ENCODE data around the gene NDFIP2. TPM values are rescaled to one million over a fixed set of nuclear protein-coding genes. Genes with fewer than 3 reads are reported as not detected.
A peak's percentile ranks its signal among the peaks of the same experiment; 100 is the strongest.
"Not testable (repeated sequence)": the region's sequence is repeated elsewhere in the genome, so short reads cannot be mapped to it uniquely, and the experiment has no call there.

Gene NDFIP2
- total RNA-seq, 1 donor from 2014 or later = 34.7 TPM

DNA sequence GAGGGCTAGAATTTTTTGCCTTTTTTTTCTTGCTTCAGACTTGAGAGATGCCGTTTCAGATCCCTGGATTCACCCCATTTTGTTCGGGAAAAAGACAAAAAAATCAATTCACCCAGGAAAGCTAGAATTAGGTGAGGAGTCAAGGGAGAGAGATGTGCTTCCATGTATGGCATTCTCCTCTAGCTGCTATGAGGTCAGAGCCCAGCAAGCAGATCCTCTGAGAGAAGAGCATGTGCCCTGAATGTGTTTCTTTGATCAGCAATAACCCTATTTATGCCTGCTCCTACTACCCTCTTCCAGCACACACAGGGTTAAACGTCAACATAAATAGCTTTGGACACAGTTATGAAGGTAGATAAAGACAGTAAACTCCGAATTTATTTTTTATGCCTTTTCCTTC, 53.6 kb downstream of the NDFIP2 start:
- DNase-seq = no peak

DNA sequence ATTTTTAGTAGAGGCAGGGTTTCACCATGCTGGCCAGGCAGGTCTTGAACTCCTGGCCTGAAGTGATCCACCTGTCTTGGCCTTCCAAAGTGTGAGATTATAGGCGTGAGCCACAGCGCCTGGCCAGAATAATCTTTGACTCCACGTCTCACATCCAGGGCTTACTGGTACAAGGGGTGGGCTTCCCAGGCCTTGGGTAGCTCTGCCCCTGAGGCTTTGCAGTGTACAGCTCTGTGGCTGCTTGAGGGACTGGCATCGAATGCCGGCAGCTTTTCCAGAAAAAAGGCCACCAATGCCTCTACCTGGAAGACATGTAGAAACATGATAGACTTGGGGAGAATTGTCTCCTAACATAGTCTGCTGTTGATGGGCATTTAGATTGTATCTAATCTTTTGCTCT, 57.8 kb downstream of the NDFIP2 start:
- no peak for DNase-seq

DNA sequence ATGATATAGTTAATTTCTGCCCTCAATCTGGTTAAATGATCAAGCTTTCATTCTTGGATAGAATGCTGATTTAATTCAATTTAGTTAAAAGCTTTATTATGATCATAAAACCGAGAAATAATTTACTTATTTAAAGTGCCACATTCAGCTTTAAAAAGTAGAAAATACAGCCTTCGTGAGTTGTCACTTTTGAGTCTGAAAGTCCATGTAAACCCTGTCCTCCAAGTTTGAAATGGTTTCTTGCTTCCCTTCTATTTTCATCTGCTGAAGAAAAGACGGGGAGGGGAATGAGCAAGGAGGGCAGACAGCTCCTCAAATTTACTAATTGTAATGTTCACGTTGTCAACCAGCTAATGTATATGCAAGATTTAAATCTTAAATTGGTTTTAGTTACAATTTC, 59.5 kb downstream of the NDFIP2 start:
- no peak for DNase-seq

DNA sequence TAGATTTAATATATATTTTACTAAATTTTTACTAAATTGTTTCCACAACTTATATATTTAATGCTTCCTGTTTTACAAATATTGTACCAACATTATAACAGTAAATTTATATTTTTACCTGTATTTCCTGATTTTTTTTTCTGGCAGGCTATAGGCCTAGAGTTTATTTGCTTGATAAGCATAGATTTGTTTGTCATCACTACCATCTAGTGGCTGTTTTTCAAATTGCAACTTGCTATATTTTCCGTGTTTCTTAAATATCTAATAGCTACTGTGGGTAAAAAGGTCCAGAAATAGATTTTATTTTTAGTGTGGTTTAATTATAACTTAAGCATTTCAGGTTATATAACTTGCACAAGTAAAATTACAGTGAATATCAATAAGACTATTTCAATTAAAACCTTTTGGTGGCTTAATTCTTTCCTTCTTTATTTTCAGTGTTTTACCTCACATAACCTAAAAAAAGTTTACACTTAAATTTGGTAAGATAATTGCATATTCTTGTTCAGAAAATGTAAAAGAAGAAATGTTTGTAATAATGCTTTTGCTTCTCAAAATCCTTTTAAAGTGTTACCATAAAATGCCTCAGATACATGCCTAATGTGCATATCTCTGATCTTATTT, 60.6 kb downstream of the NDFIP2 start:
- DNase-seq = peak; percentile 87

DNA sequence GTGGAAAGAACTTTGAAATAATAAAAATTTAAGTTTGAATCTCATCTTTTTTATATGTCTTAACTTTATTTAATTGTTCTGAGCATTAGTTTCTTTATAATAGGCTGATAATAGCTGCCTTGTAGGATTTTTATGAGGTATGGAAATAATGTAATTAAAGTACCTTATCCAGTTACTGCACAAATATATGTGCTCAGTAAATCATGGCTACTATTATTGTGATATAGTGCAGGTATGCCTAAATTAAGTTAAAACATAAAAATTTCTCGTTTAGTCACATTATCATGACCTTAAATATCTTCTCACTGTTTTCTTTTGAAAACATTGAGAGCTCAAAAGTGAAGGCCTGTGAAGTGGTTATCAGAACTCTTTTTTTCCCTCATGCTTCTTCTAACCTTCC, 62.9 kb downstream of the NDFIP2 start:
- no peak for DNase-seq

DNA sequence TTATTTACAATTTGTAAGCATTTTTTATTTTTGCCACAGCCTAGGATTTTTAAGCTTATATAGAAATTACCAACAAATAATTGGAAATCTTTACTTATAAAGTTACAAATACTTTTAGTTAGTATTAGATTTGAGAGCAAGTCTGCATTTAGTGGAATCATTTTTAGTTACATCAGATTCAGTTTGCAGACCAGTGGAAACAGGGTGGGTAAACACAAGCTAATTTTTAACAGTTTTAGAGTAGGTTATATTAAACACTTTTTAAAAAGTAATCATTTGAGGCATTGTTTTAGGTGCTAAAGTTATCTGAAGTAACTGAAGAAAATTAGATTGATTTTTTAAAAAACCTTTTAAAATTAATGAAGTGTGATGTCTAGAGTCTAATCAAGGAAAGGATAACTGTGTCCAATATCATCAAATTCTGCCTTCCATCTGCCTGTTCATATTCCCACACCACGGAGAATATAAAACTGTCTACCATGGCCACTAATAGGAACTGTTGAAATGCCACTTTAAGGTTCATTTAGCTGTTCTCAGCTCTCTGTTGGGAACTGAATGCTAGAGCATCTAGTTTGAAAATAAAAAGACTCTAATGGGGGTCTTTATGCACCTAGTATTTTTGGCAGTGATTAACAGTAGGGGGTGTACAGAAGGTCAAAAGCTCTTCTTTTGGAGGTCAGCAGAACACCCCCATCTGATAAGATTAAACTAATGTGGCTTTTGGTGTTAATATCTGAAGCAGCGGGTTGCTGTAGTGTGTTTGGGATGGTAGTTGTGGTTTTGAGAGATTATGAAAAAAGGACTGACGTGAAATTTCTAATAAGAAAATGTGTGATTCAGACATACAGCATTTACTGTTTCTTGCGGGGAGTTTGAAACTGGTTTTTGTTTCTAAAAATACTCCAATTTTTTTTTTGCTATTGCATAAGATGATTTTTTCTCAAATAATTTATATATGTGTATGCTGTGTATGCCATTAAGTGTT, 66.5 kb downstream of the NDFIP2 start:
- DNase-seq = no peak

DNA sequence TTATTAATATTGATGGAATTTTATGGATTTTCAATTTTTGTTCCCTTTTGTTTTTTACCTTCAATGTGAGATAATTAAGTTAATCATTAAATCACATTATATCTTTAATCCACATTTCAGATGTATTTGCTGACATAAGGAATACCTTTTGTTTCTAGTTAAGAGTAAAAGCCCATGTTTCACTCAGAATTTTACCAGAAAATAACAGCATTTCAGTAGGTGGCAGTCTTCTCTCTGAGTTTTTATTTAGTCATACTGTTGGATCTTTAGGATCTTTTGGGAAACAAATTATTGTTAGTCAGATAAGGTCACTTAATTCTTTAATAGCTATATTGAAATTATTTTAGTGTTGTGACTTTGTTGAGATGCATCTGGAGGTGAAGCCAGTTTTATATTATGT, 67.9 kb downstream of the NDFIP2 start:
- DNase-seq = peak; percentile 69

DNA sequence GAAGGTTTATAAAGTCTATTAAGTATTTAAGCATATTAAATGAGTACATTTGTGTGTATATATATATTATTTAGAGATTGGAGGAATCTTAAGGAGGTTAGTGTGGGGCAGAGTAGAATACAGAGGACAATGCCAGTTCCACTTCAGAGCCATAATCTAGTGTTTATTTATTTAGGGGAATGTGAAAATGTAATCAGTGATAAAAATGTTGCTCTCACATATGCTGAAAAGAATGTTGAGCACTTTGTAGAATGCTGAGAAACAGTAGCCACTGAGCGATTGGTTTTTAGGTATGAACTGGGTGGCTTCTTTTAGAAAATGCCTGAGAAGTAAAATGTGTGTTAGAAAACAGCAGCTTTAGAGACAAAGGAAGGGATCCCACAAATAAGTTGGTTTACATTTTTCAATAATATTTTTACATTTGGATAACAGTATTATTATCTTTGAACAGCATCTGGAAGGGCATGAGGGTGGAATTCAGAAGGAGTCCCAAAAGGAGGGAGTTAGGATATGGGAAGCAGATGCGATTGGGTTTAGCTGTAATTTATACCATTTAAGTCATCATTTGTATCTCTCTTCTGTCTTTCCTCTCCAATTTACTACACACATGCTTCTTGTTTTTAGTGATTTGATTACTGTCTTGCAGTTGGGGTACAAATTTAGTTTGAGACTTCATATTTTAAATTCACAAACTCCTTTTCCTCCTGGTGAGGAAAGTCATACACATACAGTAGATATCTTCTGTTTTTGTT, 68.6 kb downstream of the NDFIP2 start:
- DNase-seq = peak; percentile 22

DNA sequence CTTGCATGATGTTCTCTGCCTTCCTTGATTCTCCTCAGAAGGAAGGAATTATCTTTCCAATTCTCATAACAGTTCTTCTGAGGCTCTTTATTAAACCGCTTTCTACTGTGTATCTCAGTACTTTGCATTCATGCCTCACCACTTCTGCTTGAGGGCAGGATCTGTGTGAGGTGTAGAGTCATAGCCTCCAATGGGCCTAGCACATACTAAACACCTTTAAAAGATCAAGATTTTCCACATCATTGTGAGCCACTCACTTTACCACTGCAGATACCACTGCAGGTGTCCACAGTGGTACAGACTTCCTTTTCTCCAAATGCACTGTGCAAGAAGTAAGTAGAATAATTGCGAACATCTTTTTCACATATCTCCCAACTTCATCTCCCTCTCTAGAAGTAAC, 76.7 kb downstream of the NDFIP2 start:
- no peak for DNase-seq

DNA sequence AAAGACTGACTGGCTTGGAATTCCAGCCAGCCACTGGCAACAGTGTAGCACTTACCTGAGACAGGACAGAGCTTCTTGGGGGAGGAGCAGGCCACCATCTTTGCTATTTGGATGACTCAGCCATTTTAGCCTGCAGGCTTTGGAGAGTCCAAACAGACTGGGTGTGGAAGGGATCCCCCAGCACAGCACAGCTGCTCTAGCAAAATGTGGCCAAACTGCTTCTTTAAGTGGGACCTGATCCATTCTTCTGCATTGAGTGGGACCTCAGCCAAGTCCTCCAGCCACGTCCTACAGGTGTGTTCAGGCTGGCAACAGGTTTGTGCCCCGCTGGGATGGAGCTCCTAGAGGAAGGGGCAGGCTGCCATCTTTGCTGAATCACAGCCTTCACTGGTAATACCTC, 80.0 kb downstream of the NDFIP2 start:
- DNase-seq = no peak

DNA sequence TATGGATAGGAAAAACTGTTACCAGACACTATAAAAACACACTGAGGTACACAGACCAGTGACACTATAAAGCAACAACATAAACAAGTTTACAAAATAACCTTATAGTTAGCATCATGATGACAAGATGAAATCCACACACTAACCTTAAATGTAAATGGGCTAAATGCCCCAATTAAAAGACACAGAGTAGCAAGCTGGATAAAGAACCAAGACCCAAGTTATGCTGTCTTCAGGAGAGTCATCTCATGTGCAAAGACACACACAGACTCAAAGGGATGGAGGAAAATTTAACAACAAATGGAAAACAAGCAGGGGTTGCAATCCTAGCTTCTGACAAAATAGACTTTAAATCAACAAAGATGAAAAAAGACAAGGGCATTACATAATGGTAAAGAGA, 81.6 kb downstream of the NDFIP2 start:
- DNase-seq = no peak

DNA sequence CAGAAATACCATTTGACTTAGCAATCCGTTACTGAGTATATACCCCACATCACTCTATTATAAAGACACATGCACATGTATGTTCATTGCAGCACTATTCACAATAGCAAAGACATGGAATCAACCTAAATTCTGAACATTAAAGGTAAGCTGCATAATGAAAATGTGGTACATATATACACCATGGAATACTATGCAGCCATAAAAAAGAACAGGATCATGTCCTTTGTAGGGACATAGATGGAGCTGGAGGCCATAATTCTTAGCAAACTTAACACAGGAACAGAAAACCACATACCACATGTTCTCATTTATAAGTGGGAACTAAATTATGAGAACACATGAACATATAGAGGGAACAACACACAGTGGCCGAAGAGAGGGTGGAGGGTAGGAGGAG, 85.2 kb downstream of the NDFIP2 start:
- DNase-seq = no peak

DNA sequence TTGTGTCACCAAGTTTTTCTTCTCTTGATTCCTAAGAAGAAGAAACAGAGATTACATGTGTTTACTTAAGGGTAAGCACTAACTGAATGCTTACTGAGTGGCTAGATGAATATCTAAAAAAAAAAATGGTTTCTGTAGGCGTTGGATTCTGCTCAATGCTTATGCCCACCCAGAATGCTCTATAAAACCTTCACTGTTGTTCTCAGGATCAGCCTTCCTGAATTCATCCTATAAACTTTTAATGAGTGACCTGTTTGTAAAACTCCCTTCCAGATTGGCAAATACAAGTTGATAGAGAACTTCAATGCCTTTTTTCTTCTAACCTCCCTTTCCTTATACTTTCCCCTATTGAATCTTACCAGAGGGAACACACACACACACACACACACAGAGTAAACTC, 90.2 kb downstream of the NDFIP2 start:
- no peak for DNase-seq

DNA sequence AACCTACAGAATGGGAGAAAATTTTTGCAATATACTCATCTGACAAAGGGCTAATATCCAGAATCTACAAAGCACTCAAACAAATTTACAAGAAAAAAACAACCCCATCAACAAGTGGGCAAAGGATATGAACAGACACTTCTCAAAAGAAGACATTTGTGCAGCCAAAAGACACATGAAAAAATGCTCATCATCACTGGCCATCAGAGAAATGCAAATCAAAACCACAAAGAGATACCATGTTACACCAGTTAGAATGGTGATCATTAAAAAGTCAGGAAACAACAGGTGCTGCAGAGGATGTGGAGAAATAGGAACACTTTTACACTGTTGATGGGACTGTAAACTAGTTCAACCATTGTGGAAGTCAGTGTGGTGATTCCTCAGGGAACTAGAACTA, 92.9 kb downstream of the NDFIP2 start:
- not testable (repeated sequence) for DNase-seq

DNA sequence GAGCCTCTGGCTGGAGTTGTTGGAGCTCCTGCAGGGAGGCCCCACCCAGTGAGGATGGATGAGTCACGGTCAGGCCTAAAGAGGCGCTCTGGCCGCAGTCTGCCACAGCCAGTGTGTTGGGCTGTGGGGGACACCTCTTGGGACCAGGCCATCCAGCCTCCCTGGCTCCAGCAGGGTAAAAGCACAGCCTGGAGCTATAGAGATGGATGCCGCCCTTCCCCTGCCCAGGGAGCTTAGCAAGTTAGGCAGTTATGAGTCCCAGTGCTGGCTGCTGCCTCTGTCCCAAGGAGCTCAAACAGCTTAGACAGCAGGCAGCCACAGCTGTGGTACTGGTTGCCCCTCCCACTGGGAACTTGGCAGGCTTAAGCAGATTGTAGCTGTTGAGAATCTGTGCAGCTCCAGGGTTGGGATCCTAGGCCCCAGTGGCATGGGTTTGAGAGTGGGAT, 100.9 kb downstream of the NDFIP2 start:
- DNase-seq = peak; percentile 91

DNA sequence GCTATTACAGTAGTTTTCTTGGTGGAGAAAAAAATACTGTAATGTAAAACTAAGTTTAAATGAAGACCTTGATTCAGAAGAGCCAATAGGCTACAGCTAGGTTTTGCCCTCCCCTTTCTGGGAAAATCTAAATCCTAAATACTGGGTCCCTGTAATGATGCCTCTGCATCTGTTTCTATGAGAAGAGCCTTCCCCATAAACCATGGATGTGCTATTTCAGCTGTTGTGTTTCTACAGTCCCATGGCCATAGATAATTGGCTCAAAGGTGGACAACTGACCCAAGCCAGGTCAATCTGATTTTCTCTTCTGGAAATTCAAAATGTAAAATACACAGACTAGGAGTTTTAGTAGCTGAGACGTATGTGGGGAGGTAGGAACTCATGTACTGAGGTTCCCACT, 101.9 kb downstream of the NDFIP2 start:
- DNase-seq = no peak

DNA sequence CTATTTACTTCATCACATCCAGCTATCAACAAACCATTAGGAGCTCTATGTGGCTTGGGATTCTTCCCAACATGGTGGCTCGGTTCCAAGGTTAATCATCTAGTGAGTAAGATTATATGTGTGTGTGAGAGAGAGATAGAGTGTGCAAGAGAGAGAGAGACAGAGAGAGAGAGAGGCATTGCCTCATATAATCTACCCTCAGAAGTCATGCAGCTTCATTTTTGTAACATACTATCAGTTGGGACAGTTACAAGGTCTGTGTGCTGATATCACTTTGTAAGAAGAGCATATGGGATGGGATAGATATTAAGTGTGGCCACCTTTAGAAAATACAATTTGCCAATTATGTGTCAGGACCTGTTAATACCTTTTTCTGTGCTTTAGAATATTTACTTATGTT, 104.1 kb downstream of the NDFIP2 start:
- DNase-seq = no peak

DNA sequence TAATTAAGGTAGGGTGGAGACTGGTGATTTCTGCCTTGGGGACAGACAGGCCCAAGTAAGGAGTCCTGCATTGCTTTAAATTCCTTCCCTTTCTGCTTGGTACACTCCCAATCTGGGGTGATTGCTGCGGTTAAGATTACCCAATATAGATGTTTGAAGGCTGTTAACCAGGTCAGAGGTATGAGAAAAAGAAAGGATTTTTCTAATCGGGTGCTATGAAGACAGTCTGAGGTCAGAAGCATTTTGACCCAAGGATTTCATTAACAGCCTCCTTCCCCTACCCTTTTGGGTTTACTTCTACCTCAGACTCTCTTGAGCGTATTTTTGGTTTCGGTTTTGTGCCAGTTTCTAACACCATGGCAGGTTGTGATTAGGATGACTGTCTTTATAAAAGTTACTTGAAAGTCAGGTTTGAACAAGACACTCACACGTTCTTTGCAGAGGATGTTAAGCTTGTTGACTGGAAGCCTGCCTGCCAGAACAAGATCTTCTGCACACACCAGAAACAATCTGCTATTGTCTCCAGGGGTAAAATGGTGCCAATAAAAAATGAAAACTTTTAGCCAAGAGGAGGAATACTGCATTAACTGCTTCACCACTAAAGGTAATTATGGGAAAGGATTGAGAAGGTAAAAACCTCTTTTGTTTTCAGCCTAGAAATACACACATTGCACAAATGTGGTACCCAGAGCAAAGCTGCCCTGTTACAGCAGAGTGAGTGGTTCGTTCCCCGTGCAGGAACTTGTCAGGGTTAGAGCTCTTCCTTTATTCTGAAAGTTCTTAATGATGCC, 108.8 kb downstream of the NDFIP2 start:
- peak; percentile 83 for DNase-seq

DNA sequence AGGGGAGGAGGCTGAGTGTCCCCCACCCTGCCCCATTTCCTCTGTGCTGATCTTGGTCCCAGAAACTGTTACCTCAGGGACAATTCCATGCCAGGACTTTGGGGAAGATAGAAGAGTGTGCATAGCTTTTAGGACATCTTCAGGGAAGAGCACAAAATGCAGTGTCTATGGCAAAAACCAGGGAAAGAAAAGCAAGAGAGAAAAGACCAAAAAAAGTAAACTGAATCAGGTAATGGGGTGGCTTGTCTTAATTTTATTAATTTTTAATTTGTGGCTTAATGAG, 109.4 kb downstream of the NDFIP2 start:
- DNase-seq = no peak

DNA sequence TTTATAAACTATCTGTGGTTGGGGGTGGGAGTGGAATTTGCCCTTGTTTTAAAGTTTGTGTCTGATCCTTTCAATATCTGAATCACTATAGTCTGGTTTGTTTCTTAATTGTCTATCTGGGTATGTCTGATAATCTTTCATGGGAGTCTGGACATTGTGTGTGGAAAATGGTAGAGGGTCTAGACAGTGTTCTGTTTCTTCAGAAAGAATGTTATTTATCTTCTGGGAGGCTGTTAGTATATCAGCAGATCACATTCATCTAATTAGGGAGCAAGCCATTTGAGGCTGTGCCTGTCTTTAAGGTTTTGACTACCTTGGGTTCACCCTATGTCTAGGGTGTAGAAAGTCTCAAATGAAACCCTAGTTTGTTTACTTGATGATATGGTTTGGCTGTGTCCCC, 110.5 kb downstream of the NDFIP2 start:
- DNase-seq = no peak

DNA sequence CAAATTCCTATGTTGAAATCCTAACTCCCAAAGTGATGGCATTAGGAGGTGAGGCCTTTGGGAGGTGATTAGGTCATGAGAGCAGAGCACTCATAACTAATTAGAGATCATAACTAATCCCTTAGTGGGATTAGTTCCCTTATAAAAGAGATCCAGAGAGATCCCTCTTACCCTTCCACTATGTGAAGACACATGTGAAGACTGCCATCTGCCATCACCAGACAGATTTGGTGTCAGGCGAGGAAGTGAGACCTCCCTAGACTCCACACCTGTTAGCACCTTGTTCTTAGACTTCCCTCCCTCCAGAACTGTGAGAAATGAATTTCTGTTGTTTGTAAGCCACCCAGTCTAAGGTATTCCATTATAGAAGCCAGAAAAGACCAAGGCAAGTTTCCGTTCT, 112.2 kb downstream of the NDFIP2 start:
- peak; percentile 41 for DNase-seq

DNA sequence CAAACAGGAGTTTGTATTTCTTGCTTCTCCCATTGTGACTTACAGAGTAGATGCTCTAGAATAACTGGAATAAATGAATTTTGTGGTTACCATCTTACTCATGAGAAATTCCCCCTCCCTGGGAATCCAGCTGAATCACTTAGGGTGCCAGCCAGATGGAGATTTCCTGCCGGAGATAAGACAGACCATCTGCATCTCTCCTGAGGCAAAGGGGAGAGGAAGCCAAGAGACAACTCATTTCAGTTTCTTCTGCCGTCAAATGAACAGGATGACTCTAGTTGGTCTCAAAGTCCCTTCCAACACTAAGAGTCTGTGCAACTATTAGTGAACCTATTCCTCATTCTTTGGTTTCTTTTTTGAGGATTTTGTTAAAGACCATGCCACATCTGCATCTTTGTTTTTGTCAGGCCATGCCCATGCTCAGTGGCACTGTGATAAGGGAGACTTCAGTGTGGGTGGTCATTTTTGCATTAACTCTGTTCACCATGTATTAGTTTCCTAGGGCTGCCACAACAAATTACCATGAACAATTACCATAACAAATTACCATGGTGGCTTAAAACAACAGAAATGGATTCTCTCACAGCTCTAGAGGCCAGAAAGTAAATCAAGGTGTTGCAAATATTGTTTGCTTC, 112.8 kb downstream of the NDFIP2 start:
- peak; percentile 52 for DNase-seq

Data from tongue (tissue), 2 donors.